Gastrocnemius medialis (tissue), 4 donors: Measurements from ENCODE around the gene PHRF1.

Experiments
- CTCF ChIP-seq, 5 experiments: fragments of 450-650 bp in 3 of 5; fragments of 200-600 bp in 2 of 5; sonication (generic) in 2 of 5; IDR thresholded peaks in 4 of 5; conservative IDR thresholded peaks in 1 of 5; 1 replicate in 4 of 5; 2 replicates in 1 of 5; pipeline ENCODE4 v1.5.1; 2016 to 2019; ENCODE audit warnings: antibody characterized with exemption in 5 of 5, mild to moderate bottlenecking in 3 of 5, moderate library complexity in 3 of 5
- POLR2A ChIP-seq, 2 donors: fragments of 450-650 bp; IDR thresholded peaks; one replicate each; pipeline ENCODE4 v1.6.1; 2017; ENCODE audit warnings: antibody characterized with exemption in 2 of 2, mild to moderate bottlenecking in 2 of 2, moderate library complexity in 2 of 2

GRCh38 chr11:560305-561147 is 15.7 kb upstream of the PHRF1 start, which contains the start of the genes LMNTD2 and RASSF7:
- no peak for TF ChIP-seq CTCF (IDR thresholded peaks at IDR 0.05 in 4 of 5, conservative IDR thresholded peaks at IDR 0.05 in 1 of 5)
- TF ChIP-seq POLR2A (IDR thresholded peaks at IDR 0.05), result peak in 1 of 2 donors; percentile 33
